Sigmoid colon (tissue), 4 donors: ENCODE measurements around the gene TENM4.

ENCODE experiments used
- POLR2AphosphoS5 ChIP-seq, 4 donors: sonication (generic); formaldehyde crosslinking; IDR thresholded peaks; one replicate each; pipeline ENCODE4 v1.6.1; 2017; ENCODE audit warnings: antibody characterized with exemption in 4 of 4
- TF ChIP-seq, protein P1 (sequence below), 4 experiments: fragments of 450-650 bp in 3 of 4; fragments of 200-600 bp in 1 of 4; IDR thresholded peaks; one replicate each; pipeline ENCODE4 v1.5.1; 2016 to 2019; ENCODE audit warnings: antibody characterized with exemption in 4 of 4, mild to moderate bottlenecking in 3 of 4, moderate library complexity in 2 of 4

DNA sequence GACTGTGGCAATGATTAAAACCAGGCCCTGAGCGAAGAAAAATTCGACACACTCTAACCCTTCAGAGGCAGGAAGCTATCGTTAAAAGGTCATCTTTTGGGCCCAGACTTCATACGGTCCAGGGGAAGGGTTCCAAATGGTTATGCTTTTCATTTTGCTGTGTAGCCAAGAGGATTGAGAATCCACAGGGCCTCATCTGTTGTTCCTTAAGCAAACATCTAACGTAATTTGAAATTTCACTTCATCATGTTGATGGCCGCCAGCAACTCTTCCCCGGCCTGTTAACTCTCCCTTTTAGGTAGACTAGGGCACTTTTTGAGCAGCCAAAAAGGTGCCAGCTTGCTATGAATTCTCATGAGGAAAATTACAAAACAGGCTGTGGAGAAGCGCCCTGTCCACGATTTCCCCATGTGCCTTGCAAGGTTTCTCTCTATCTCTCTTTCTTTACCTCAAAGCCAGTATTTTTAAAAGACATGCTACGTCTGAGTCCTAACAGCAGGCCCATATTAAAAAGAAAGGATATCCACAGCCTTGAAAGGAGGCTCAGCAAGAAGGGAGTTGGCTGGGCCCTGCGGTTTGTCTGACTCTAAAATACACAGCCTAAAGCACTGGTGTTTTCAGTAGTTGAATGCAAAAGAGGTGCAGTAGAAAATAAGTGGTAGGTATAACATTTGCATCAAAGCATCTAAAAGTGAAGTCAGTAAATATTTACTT lies 509.9 kb downstream of the TENM4 start:
- TF ChIP-seq, protein P1, sequence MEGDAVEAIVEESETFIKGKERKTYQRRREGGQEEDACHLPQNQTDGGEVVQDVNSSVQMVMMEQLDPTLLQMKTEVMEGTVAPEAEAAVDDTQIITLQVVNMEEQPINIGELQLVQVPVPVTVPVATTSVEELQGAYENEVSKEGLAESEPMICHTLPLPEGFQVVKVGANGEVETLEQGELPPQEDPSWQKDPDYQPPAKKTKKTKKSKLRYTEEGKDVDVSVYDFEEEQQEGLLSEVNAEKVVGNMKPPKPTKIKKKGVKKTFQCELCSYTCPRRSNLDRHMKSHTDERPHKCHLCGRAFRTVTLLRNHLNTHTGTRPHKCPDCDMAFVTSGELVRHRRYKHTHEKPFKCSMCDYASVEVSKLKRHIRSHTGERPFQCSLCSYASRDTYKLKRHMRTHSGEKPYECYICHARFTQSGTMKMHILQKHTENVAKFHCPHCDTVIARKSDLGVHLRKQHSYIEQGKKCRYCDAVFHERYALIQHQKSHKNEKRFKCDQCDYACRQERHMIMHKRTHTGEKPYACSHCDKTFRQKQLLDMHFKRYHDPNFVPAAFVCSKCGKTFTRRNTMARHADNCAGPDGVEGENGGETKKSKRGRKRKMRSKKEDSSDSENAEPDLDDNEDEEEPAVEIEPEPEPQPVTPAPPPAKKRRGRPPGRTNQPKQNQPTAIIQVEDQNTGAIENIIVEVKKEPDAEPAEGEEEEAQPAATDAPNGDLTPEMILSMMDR (IDR thresholded peaks at IDR 0.05) = no peak
- peak; percentile 74 to 91 (median 84) for TF ChIP-seq POLR2AphosphoS5 (IDR thresholded peaks at IDR 0.05)
